HepG2 (cell line): ENCODE results near the gene ITPR1. TPM values are rescaled to one million over a fixed set of nuclear protein-coding genes. Genes with fewer than 3 reads are reported as not detected.

ENCODE experiments used
- ATAC-seq: fragments of 200-7000 bp; cut with Tn5 transposase; 3 replicates; pipeline ENCODE4 v1.9.1; 2020; ENCODE audit warnings: mild to moderate bottlenecking, moderate library complexity
- BruUV-seq: library from RNA; stranded (reverse); fragments of 400-500 nt; replicated peaks from 2 replicates; lab custom pipeline; 2021; lab: Mats Ljungman, UMichigan
- CTCF ChIA-PET: fragments of 300-600 bp; formaldehyde crosslinking; extraction: SDS; loops from one replicate; lab custom pipeline; 2021; ENCODE audit warnings: low total read pairs, inconsistent platforms, low intra/inter-chr PET ratio; lab: Yijun Ruan, JAX
- POLR2A ChIA-PET: fragments of 350-600 bp; sonication (Branson Sonifier 250); formaldehyde crosslinking; loops from one replicate; lab custom pipeline; 2020; ENCODE audit warnings: antibody characterized with exemption, inconsistent platforms; lab: Yijun Ruan, JAX
- DNase-seq: peaks from one replicate; pipeline ENCODE4 v3.0.0-alpha.2; 2015; ENCODE audit warnings: low spot score
- FAIRE-seq: peaks from 3 replicates; lab custom pipeline; 2011; peaks lifted over from hg19 to GRCh38; lab: Jason Lieb, UNC
- H2AFZ ChIP-seq: one replicate; pipeline ENCODE4 v1.6.1; 2011; ENCODE audit warnings: low read length, inconsistent platforms
- H3K27ac ChIP-seq: fragments of 300-600 bp; 3 replicates; pipeline ENCODE4 v1.8.0; 2011; ENCODE audit warnings: mixed run types, mild to moderate bottlenecking, mixed read lengths, low read length, inconsistent platforms; ENCODE audit not compliant: insufficient read depth; ENCODE audit errors: extremely low read length
- H3K27me3 ChIP-seq, 2 experiments: fragments of 200-600 bp in 1 of 2; 2 replicates in 1 of 2; 3 replicates in 1 of 2; pipeline versions ENCODE4 v1.6.0 to v1.8.0; 2011; ENCODE audit warnings: low read length in 2 of 2, mild to moderate bottlenecking in 2 of 2, moderate library complexity in 2 of 2, inconsistent platforms in 1 of 2; ENCODE audit not compliant: insufficient read depth in 2 of 2, control insufficient read depth in 1 of 2
- H3K36me3 ChIP-seq, 2 experiments: fragments of 200-600 bp in 1 of 2; replicated peaks in 1 of 2; 2 replicates in 1 of 2; 3 replicates in 1 of 2; pipeline versions ENCODE4 v1.5.1 to v1.8.0; 2011; ENCODE audit warnings: low read length in 2 of 2, inconsistent platforms in 1 of 2; ENCODE audit not compliant: insufficient read depth in 2 of 2, control insufficient read depth in 1 of 2
- H3K4me1 ChIP-seq: 2 replicates; pipeline ENCODE4 v1.5.1; 2012; ENCODE audit warnings: low read length, inconsistent platforms; ENCODE audit not compliant: insufficient read depth
- H3K4me2 ChIP-seq: 2 replicates; pipeline ENCODE4 v1.6.0; 2011; ENCODE audit warnings: low read depth, low read length, inconsistent platforms
- H3K4me3 ChIP-seq, 3 experiments: fragments of 200-600 bp in 1 of 3; sonication (generic), shearing (Covaris generic) in 1 of 3; replicated peaks in 1 of 3; 2 replicates each; pipeline ENCODE4 v1.5.1; 2011 to 2016; ENCODE audit warnings: low read length in 3 of 3, inconsistent platforms in 2 of 3, low read depth in 2 of 3, mild to moderate bottlenecking in 2 of 3, control low read depth in 1 of 3, mixed read lengths in 1 of 3; ENCODE audit not compliant: insufficient read depth in 1 of 3
- H3K79me2 ChIP-seq: one replicate; pipeline ENCODE4 v1.6.1; 2011; ENCODE audit warnings: low read length, inconsistent platforms; ENCODE audit not compliant: insufficient read depth
- H3K9ac ChIP-seq: 2 replicates; pipeline ENCODE4 v1.6.0; 2011; ENCODE audit warnings: mild to moderate bottlenecking, low read depth, low read length, inconsistent platforms; ENCODE audit not compliant: insufficient read depth
- H3K9me3 ChIP-seq: 2 replicates; pipeline ENCODE4 v1.5.1; 2012; ENCODE audit warnings: mild to moderate bottlenecking, low read length
- H4K20me1 ChIP-seq: 2 replicates; pipeline ENCODE4 v1.6.0; 2011; ENCODE audit warnings: inconsistent platforms, mild to moderate bottlenecking, low read length, moderate library complexity; ENCODE audit not compliant: insufficient read depth
- ATF4 ChIP-seq, 2 experiments: fragments of 450-650 bp in 1 of 2; sonication (generic) in 1 of 2; formaldehyde crosslinking; IDR thresholded peaks; 2 replicates each; pipeline versions ENCODE4 v1.5.0 to v1.8.0; 2020 to 2022; ENCODE audit warnings: mild to moderate bottlenecking in 1 of 2, missing genetic modification reagents in 1 of 2
- FOXK1 ChIP-seq: sonication (generic); formaldehyde crosslinking; IDR thresholded peaks from 2 replicates; pipeline ENCODE4 v1.4.0; 2020; ENCODE audit warnings: low read depth, missing genetic modification reagents, borderline replicate concordance
- NFYB ChIP-seq: sonication (generic); formaldehyde crosslinking; IDR thresholded peaks from 2 replicates; pipeline ENCODE4 v1.4.0; 2020; ENCODE audit warnings: missing genetic modification reagents
- SAP130 ChIP-seq: IDR thresholded peaks from 2 replicates; pipeline ENCODE4 v1.6.1; 2016; ENCODE audit warnings: low read depth
- WGBS: methylation state at CpG from one replicate; pipeline ENCODE4 v1.1.6; 2017; ENCODE audit warnings: low lambda C conversion rate; 5-methylcytosine and 5-hydroxymethylcytosine counted together
- in situ Hi-C: cut with HindIII; loops from 2 replicates; pipeline ENCODE4 v1.10.0; 2017; ENCODE audit warnings: low pct_unique_long_range_greater_than_20kb; ENCODE audit not compliant: extremely low pct_ligation_motif_present
- intact Hi-C: fragments of 100-400 bp; cut with micrococcal nuclease; formaldehyde crosslinking; loops from one replicate; pipeline ENCODE4 v1.10.0; 2022; ENCODE audit not compliant: unreplicated experiment
- polyA plus RNA-seq, 8 experiments: library from polyadenylated mRNA; depleted of rRNA in 3 of 8; stranded (reverse) in 7 of 8; unstranded in 1 of 8; fragments of >200 nt; fragmentation: Illumina TruSeq in 4 of 8; extraction: Trizol in 4 of 8; gene quantifications; 2 replicates each; pipeline versions ENCODE4 v1.2.1 to v1.2.3, GENCODE V29; 2011 to 2016; ENCODE audit warnings: low read depth in 4 of 8, missing spikeins in 1 of 8, mixed read lengths in 1 of 8; ENCODE audit not compliant: insufficient read depth in 1 of 8
- total RNA-seq, 5 experiments: library from RNA; depleted of rRNA; stranded (reverse); fragments of >200 nt; fragmentation: Illumina TruSeq; extraction: Trizol; gene quantifications; 2 replicates each; pipeline ENCODE4 v1.2.3, GENCODE V29; 2016; ENCODE audit warnings: low read depth in 1 of 5
- TF ChIP-seq, protein P1 (sequence below): sonication (generic); formaldehyde crosslinking; IDR thresholded peaks from 2 replicates; pipeline ENCODE4 v1.9.0; 2021; ENCODE audit warnings: missing genetic modification reagents, borderline replicate concordance

Gene ITPR1
- total and polyA plus RNA-seq, 2 of the 13 experiments (the other 11 are each of a cell fraction or from before 2014, with no cell fraction given): 10.0 to 11.4 TPM

GRCh38 chr3:4474683-4475490, 18.3 kb upstream of the ITPR1 start:
- Histone ChIP-seq H3K9ac (peak overlapping the region; percentile 20; the same call in 1 of the 2 replicates), H3K4me2 (peak overlapping the region; percentile 84), H3K27me3 (peaks cover 4 to 14% of the 10 kb centered on the region in 2 experiments; a peak in 4 of 5 replicates), H2AFZ (peak overlapping the region; percentile 76), H3K27ac (no peak overlapping the region), H3K4me3 (peak overlapping the region; percentile 11 to 41 (median 25); a peak in 5 of 6 replicates), H3K36me3 (no peaks in the 10 kb centered on the region), H3K4me1 (peaks cover 12% of the 10 kb centered on the region; the same call in 1 of the 2 replicates), H3K79me2 (no peaks in the 10 kb centered on the region), H4K20me1 (no peaks in the 10 kb centered on the region), H3K9me3 (no peaks in the 10 kb centered on the region)
- in situ Hi-C loops (no loop called here), intact Hi-C loops (no loop called here)
- FAIRE-seq (no peak), DNase-seq (no peak), ATAC-seq (peak; percentile 71)
- ChIA-PET POLR2A (interaction anchor here (2.4 kb wide), 1 partner anchor 18 kb away, joined by 20 read pairs; the partner anchor contains the start of gene ITPR1), CTCF (no interaction called here)
- WGBS: 17% methylated on average over 7 of the region's 7 CpGs
- TF ChIP-seq, protein P1, sequence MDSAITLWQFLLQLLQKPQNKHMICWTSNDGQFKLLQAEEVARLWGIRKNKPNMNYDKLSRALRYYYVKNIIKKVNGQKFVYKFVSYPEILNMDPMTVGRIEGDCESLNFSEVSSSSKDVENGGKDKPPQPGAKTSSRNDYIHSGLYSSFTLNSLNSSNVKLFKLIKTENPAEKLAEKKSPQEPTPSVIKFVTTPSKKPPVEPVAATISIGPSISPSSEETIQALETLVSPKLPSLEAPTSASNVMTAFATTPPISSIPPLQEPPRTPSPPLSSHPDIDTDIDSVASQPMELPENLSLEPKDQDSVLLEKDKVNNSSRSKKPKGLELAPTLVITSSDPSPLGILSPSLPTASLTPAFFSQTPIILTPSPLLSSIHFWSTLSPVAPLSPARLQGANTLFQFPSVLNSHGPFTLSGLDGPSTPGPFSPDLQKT: no peak
- peak; percentile 56 for TF ChIP-seq NFYB (CRISPR knock-in tag)
- no peak for TF ChIP-seq FOXK1 (CRISPR knock-in tag)
- peak in 1 of 2 experiments; percentile 44; a peak in 1 of 4 replicates for TF ChIP-seq ATF4 (CRISPR knock-in tag; IDR thresholded peaks at IDR 0.05)
- 0 out of 2 replicates have a peak, but pooled peaks have one; percentile 10 for TF ChIP-seq SAP130
- no TSS peak for BruUV-seq
